Measurements from ENCODE around the gene RAB40C. TPM values are rescaled to one million over a fixed set of nuclear protein-coding genes. Genes with fewer than 3 reads are reported as not detected.

Gene RAB40C
- total and polyA plus RNA-seq, 10 of the 15 experiments (the other 5 are each of a cell fraction or from before 2014, with no cell fraction given) = 0.06 to 12.8 (median 4.6) TPM

DNA sequence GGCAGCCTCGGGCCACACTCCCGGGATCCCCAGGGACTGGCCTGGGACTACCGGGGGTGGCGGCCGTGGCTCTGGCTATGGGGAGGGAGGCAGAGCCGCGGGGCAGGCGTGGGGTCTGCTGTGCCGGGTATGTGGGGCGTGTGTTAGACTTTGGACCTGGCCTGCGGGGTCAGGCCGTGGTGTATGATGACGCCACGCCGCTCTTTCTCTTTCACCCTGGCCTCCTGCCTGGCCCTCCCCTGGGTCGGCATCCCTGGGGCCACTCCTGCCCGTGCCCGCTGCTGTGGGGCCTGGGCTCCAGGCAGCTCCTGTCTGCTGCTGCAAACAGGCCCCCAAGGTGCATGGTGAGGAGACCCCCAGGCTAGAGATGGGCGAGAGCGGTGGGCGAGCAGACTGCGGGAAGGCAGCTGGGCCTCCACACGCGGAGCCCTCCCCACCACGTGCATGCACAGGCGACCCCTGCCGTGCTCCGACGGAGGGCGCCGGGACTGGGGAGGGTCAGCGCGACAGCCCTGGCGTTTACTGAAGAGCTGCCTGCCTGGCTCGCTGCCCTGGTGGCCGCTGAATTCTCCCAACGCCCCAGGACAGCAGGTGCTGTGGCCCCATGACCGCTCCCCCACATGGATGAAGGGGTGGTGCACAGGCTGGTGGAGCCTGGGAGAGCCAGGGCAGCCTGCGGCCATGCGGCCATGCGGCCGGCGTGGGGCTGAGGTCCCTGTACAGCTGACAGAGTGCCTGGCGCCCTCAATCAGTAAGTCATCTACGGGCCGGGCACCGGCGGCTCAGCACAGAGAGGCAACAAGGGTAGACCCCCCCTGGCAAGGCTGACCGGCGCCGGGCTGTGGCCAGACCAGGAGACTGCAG is 46.3 kb upstream of the RAB40C start:
- in situ Hi-C loops (cut with MboI) = no loop called here
- Histone ChIP-seq H3K27ac (ENCODE audit: control insufficient read depth, insufficient read depth) (no peak overlapping the region), H3K4me3 (no peak overlapping the region), H3K4me2 (ENCODE audit: control insufficient read depth, insufficient read depth) (no peak overlapping the region), H3K27me3 (replicated peaks in 1 of 2; ENCODE audit: control insufficient read depth in 2 of 2, insufficient read depth in 2 of 2, low read length in 1 of 2) (no peaks in the 10 kb centered on the region), H3K36me3 (ENCODE audit: control insufficient read depth in 2 of 2, insufficient read depth in 2 of 2, low read length in 1 of 2) (peaks cover 0 to 14% of the 10 kb centered on the region in 2 experiments; a peak in 2 of 4 replicates), H4K20me1 (ENCODE audit: control insufficient read depth, insufficient read depth) (no peaks in the 10 kb centered on the region), H3K79me2 (ENCODE audit: control insufficient read depth, insufficient read depth, low read length) (no peaks in the 10 kb centered on the region; the same call in 1 of the 2 replicates), H3K9ac (ENCODE audit: control insufficient read depth, insufficient read depth, low read length) (no peak overlapping the region), H3K9me3 (replicated peaks; ENCODE audit: control insufficient read depth, insufficient read depth, low read length) (no peaks in the 10 kb centered on the region), H3K4me1 (ENCODE audit: control insufficient read depth, insufficient read depth, low read length) (no peaks in the 10 kb centered on the region), H2AFZ (ENCODE audit: control insufficient read depth, low read depth, low read length) (no peak overlapping the region)
- intact Hi-C loops (cut with micrococcal nuclease; ENCODE audit: unreplicated experiment) = no loop called here
- TF ChIP-seq, protein P1, sequence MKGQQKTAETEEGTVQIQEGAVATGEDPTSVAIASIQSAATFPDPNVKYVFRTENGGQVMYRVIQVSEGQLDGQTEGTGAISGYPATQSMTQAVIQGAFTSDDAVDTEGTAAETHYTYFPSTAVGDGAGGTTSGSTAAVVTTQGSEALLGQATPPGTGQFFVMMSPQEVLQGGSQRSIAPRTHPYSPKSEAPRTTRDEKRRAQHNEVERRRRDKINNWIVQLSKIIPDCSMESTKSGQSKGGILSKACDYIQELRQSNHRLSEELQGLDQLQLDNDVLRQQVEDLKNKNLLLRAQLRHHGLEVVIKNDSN (IDR thresholded peaks at IDR 0.05; ENCODE audit: borderline replicate concordance, extremely low read length, insufficient read depth, low read depth, low read length) = peak; percentile 10
- TF ChIP-seq YBX1 (IDR thresholded peaks at IDR 0.05) = no peak
- POLR2A ChIA-PET = no interaction called here
- RAD21 ChIA-PET (ENCODE audit: unreplicated experiment) = no interaction called here
- BruUV-seq (replicated peaks) = no TSS peak
- FAIRE-seq = no peak
- SMC1A ChIA-PET (ENCODE audit: uncharacterized antibody, unreplicated experiment) = no interaction called here
- CTCF ChIA-PET = no interaction called here
- 97% methylated on average over 49 of the region's 51 CpGs for WGBS (ENCODE audit: insufficient coverage, insufficient replicate concordance, low lambda C conversion rate, missing lambda C conversion rate)
- ATAC-seq = no peak
- DNase-seq (ENCODE audit: low read depth, low spot score) = no peak

DNA sequence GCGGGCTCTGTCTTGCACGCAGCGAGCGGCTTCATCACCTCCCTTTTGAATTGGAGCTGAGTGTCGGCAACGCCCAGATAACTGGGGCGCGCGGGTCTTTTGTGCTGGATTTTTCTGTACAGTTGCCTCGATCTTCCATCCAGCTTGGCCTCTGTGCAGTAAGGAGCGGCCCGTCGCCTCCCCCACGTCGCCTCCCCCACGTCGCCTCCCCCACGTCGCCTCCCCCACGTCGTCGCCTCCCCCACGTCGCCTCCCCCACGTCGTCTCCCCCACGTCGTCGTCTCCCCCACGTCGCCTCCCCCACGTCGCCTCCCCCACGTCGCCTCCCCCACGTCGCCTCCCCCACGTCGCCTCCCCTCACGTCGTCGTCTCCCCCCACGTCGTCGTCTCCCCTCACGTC is 45.3 kb upstream of the RAB40C start:
- Histone ChIP-seq H4K20me1 (ENCODE audit: control insufficient read depth, insufficient read depth) (no peaks in the 10 kb centered on the region), H3K9ac (ENCODE audit: control insufficient read depth, insufficient read depth, low read length) (no peak overlapping the region), H3K4me2 (ENCODE audit: control insufficient read depth, insufficient read depth) (no peak overlapping the region), H2AFZ (ENCODE audit: control insufficient read depth, low read depth, low read length) (no peak overlapping the region), H3K79me2 (ENCODE audit: control insufficient read depth, insufficient read depth, low read length) (no peaks in the 10 kb centered on the region; the same call in 1 of the 2 replicates), H3K27me3 (replicated peaks in 1 of 2; ENCODE audit: control insufficient read depth in 2 of 2, insufficient read depth in 2 of 2, low read length in 1 of 2) (no peaks in the 10 kb centered on the region), H3K4me3 (no peak overlapping the region), H3K4me1 (ENCODE audit: control insufficient read depth, insufficient read depth, low read length) (no peaks in the 10 kb centered on the region), H3K36me3 (ENCODE audit: control insufficient read depth in 2 of 2, insufficient read depth in 2 of 2, low read length in 1 of 2) (peaks cover 0 to 15% of the 10 kb centered on the region in 2 experiments; a peak in 2 of 4 replicates), H3K27ac (ENCODE audit: control insufficient read depth, insufficient read depth) (no peak overlapping the region), H3K9me3 (replicated peaks; ENCODE audit: control insufficient read depth, insufficient read depth, low read length) (no peaks in the 10 kb centered on the region)
- no peak for FAIRE-seq
- no peak for ATAC-seq
- ChIA-PET POLR2A (no interaction called here), SMC1A (ENCODE audit: uncharacterized antibody, unreplicated experiment) (no interaction called here), RAD21 (ENCODE audit: unreplicated experiment) (no interaction called here), CTCF (no interaction called here)
- 92% methylated on average over 13 of the region's 46 CpGs for WGBS (ENCODE audit: insufficient coverage, insufficient replicate concordance, low lambda C conversion rate, missing lambda C conversion rate)
- in situ Hi-C loops (cut with MboI) = no loop called here
- DNase-seq (ENCODE audit: low read depth, low spot score) = no peak
- no TSS peak for BruUV-seq (replicated peaks)
- intact Hi-C loops (cut with micrococcal nuclease; ENCODE audit: unreplicated experiment) = no loop called here
- TF ChIP-seq NBN (IDR thresholded peaks at IDR 0.05) (no peak), BHLHE40 (IDR thresholded peaks at IDR 0.05; ENCODE audit: borderline replicate concordance in 1 of 2, low read depth in 2 of 2, low read length in 1 of 2) (no peak), SMARCA5 (IDR thresholded peaks at IDR 0.05) (no peak), ZSCAN29 (IDR thresholded peaks at IDR 0.05) (no peak), NFYA (IDR thresholded peaks at IDR 0.05; ENCODE audit: borderline replicate concordance, low read depth, low read length) (no peak), ETV6 (conservative IDR thresholded peaks at IDR 0.05 in 1 of 2, IDR thresholded peaks at IDR 0.05 in 1 of 2; ENCODE audit: borderline replicate concordance in 1 of 2, low read depth in 1 of 2) (no peak), RFX5 (IDR thresholded peaks at IDR 0.05; ENCODE audit: low read depth, low read length) (no peak)
- TF ChIP-seq, protein P2, sequence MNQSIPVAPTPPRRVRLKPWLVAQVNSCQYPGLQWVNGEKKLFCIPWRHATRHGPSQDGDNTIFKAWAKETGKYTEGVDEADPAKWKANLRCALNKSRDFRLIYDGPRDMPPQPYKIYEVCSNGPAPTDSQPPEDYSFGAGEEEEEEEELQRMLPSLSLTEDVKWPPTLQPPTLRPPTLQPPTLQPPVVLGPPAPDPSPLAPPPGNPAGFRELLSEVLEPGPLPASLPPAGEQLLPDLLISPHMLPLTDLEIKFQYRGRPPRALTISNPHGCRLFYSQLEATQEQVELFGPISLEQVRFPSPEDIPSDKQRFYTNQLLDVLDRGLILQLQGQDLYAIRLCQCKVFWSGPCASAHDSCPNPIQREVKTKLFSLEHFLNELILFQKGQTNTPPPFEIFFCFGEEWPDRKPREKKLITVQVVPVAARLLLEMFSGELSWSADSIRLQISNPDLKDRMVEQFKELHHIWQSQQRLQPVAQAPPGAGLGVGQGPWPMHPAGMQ (IDR thresholded peaks at IDR 0.05; ENCODE audit: borderline replicate concordance) = no peak
- TF ChIP-seq, protein P3, sequence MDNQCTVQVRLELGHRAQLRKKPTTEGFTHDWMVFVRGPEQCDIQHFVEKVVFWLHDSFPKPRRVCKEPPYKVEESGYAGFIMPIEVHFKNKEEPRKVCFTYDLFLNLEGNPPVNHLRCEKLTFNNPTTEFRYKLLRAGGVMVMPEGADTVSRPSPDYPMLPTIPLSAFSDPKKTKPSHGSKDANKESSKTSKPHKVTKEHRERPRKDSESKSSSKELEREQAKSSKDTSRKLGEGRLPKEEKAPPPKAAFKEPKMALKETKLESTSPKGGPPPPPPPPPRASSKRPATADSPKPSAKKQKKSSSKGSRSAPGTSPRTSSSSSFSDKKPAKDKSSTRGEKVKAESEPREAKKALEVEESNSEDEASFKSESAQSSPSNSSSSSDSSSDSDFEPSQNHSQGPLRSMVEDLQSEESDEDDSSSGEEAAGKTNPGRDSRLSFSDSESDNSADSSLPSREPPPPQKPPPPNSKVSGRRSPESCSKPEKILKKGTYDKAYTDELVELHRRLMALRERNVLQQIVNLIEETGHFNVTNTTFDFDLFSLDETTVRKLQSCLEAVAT (IDR thresholded peaks at IDR 0.05) = no peak
